ENCODE data around the gene PRR20G. TPM values are rescaled to one million over a fixed set of nuclear protein-coding genes. Genes with fewer than 3 reads are reported as not detected.

PRR20G gene
- total RNA-seq: not detected in 2 replicates

GRCh38 chr3:127287840-127288239, at the start of gene PRR20G:
TSS of gene PRR20G (minus strand) at chr3:127288046. CDS start at chr3:127287365, 681 bp downstream.

Other genes with a start within 250 kb of the PRR20G start
- not detected in 2 replicates for gene PRR23E, start 94.9 kb downstream of the PRR20G start, total RNA-seq